NK-92 (cell line): Measurements from ENCODE around the gene UGT2B28.
"Not testable (repeated sequence)": the region's sequence is repeated elsewhere in the genome, so short reads cannot be mapped to it uniquely, and the experiment has no call there.

Experiments
- DNase-seq: peaks from one replicate; lab custom pipeline; 2025; ENCODE audit not compliant: unreplicated experiment; lab: John Stamatoyannopoulos, UW

The UGT2B28 gene

GRCh38 chr4:69343114-69343513, 62.8 kb downstream of the UGT2B28 start:
- not testable (repeated sequence) for DNase-seq

DNA sequence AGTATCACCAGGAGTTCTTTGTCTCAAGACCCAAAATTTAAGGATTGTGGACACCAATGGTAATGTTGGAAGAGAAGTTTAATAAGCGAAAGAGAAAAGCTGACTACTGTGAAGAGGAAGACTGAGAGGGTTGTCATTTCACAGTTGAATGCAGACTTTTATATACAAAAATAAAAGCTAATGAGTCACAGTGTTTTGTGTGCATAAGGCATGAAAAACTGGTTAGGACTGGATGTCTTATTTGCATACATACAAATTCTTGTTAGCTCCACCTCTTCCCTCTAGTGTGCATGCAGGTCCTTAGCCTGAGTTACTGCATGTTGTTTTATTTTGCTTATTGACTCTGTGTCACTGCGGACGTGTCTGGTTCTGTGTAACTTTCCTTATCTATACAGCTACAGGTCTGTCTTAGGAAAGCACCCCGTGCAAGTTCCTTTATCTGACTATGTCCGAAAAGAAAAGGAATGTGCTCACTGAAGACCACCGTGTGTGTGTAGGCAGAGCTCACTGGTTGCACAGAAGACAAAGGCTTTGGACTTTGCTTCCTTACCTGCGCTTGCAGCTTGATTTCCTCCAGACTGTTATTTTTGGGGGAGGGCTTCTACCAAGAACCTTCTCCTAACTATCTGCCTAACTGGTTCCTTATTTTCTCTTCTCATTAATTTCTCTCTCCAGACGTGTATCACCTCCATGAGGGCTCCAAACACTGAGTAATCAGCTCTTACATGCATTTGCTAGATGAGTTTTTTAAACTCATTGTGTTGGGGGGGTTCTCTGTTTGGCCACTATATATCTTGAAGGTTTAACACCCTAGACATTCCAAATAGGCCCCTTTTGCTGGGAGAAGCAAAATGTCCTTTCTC, 63.5 kb downstream of the UGT2B28 start:
- DNase-seq: not testable (repeated sequence)
